Neuronal stem cell (in vitro differentiated cells): ENCODE results near the gene DGKG.

ENCODE experiments used
- DNase-seq: peaks from one replicate; pipeline ENCODE4 v3.0.0-alpha.2; 2013; ENCODE audit warnings: low spot score
- H2AFZ ChIP-seq: one replicate; pipeline ENCODE4 v1.6.1; 2013; ENCODE audit warnings: mild to moderate bottlenecking, low read length, inconsistent platforms
- H2AK5ac ChIP-seq: 2 replicates; pipeline ENCODE4 v1.6.1; 2013; ENCODE audit warnings: low read depth, mild to moderate bottlenecking, inconsistent platforms, low read length, moderate library complexity, mixed read lengths
- H2BK120ac ChIP-seq: 2 replicates; pipeline ENCODE4 v1.6.1; 2013; ENCODE audit warnings: low read depth, mild to moderate bottlenecking, inconsistent platforms, low read length, moderate library complexity, mixed read lengths
- H2BK12ac ChIP-seq: one replicate; pipeline ENCODE4 v1.6.1; 2013; ENCODE audit warnings: low read length, inconsistent platforms
- H2BK15ac ChIP-seq: 2 replicates; pipeline ENCODE4 v1.6.1; 2013; ENCODE audit warnings: mild to moderate bottlenecking, low read length, inconsistent platforms, mixed read lengths
- H2BK5ac ChIP-seq: one replicate; pipeline ENCODE4 v1.6.1; 2013; ENCODE audit warnings: inconsistent platforms, mild to moderate bottlenecking, low read length, moderate library complexity
- H3K14ac ChIP-seq: one replicate; pipeline ENCODE4 v1.6.1; 2013; ENCODE audit warnings: low read length, inconsistent platforms
- H3K18ac ChIP-seq: 2 replicates; pipeline ENCODE4 v1.6.1; 2013; ENCODE audit warnings: low read length, inconsistent platforms
- H3K23ac ChIP-seq: 2 replicates; pipeline ENCODE4 v1.6.1; 2013; ENCODE audit warnings: low read depth, mild to moderate bottlenecking, mixed read lengths, low read length, inconsistent platforms; ENCODE audit not compliant: poor library complexity
- H3K27ac ChIP-seq: replicated peaks from 3 replicates; pipeline ENCODE4 v1.5.1; 2013; ENCODE audit warnings: low read length, inconsistent platforms
- H3K27me3 ChIP-seq, 3 experiments: 2 replicates each; pipeline ENCODE4 v1.6.1; 2013; ENCODE audit warnings: low read length in 3 of 3, mild to moderate bottlenecking in 2 of 3, inconsistent platforms in 1 of 3, low read depth in 1 of 3, mixed read lengths in 1 of 3, moderate library complexity in 1 of 3; ENCODE audit not compliant: control insufficient read depth in 3 of 3, insufficient read depth in 3 of 3
- H3K36me3 ChIP-seq, 2 donors: replicated peaks in 1 of 2; 2 replicates each; pipeline ENCODE4 v1.6.1; 2013; ENCODE audit warnings: low read length in 2 of 2; ENCODE audit not compliant: control insufficient read depth in 2 of 2, insufficient read depth in 2 of 2
- H3K4ac ChIP-seq: 2 replicates; pipeline ENCODE4 v1.6.1; 2013; ENCODE audit warnings: inconsistent platforms, mild to moderate bottlenecking, low read length, moderate library complexity
- H3K4me1 ChIP-seq, 2 donors: 1 replicate in 1 of 2; 2 replicates in 1 of 2; pipeline ENCODE4 v1.6.1; 2013; ENCODE audit warnings: low read length in 2 of 2, low read depth in 1 of 2; ENCODE audit not compliant: control insufficient read depth in 2 of 2, insufficient read depth in 1 of 2
- H3K4me2 ChIP-seq: one replicate; pipeline ENCODE4 v1.6.1; 2013; ENCODE audit warnings: mild to moderate bottlenecking, low read length, inconsistent platforms; ENCODE audit not compliant: insufficient read depth, poor library complexity, severe bottlenecking
- H3K4me3 ChIP-seq, 2 donors: 2 replicates each; pipeline ENCODE4 v1.5.1; 2013; ENCODE audit warnings: low read length in 2 of 2, mild to moderate bottlenecking in 2 of 2, inconsistent platforms in 1 of 2, moderate library complexity in 1 of 2
- H3K79me1 ChIP-seq: one replicate; pipeline ENCODE4 v1.6.1; 2013; ENCODE audit warnings: low read depth, mild to moderate bottlenecking, inconsistent platforms, low read length, moderate library complexity
- H3K9ac ChIP-seq: one replicate; pipeline ENCODE4 v1.6.1; 2013; ENCODE audit warnings: mild to moderate bottlenecking, low read depth, low read length, inconsistent platforms; ENCODE audit not compliant: poor library complexity
- H3K9me3 ChIP-seq, 2 donors: replicated peaks in 1 of 2; 2 replicates each; pipeline versions ENCODE3 to v1.6.1; 2013; ENCODE audit warnings: low read length in 2 of 2, mild to moderate bottlenecking in 2 of 2, inconsistent platforms in 1 of 2, low read depth in 1 of 2, mixed read lengths in 1 of 2, moderate library complexity in 1 of 2; ENCODE audit not compliant: control insufficient read depth in 2 of 2, insufficient read depth in 1 of 2
- H4K8ac ChIP-seq: one replicate; pipeline ENCODE4 v1.6.1; 2013; ENCODE audit warnings: low read depth, mild to moderate bottlenecking, inconsistent platforms, low read length, moderate library complexity
- H4K91ac ChIP-seq: one replicate; pipeline ENCODE4 v1.6.1; 2013; ENCODE audit warnings: low read length, low read depth, mild to moderate bottlenecking, inconsistent platforms; ENCODE audit not compliant: poor library complexity
- WGBS, 2 donors: extraction: QIAGEN DNeasy Blood & Tissue Kit; methylation state at CpG; one replicate each; pipeline ENCODE4 v1.1.7; 2013; ENCODE audit warnings: missing lambda C conversion rate in 2 of 2, mixed read lengths in 1 of 2; ENCODE audit not compliant: insufficient read length in 2 of 2, insufficient replicate concordance in 1 of 2; ENCODE audit errors: extremely low coverage in 2 of 2; 5-methylcytosine and 5-hydroxymethylcytosine counted together

Gene DGKG

GRCh38 chr3:186320862-186321568, 41.0 kb downstream of the DGKG start:
- no peak for DNase-seq
- Histone ChIP-seq H4K8ac (no peak overlapping the region), H3K9me3 (no peaks in the 10 kb centered on the region), H3K14ac (no peak overlapping the region), H3K9ac (no peak overlapping the region), H3K4me1 (no peaks in the 10 kb centered on the region), H2AK5ac (no peak overlapping the region), H3K27ac (no peak overlapping the region), H3K4me2 (no peak overlapping the region), H3K4me3 (no peak overlapping the region), H3K36me3 (no peaks in the 10 kb centered on the region), H3K27me3 (no peaks in the 10 kb centered on the region), H3K79me1 (no peaks in the 10 kb centered on the region), H3K18ac (no peak overlapping the region), H3K23ac (no peak overlapping the region), H2BK5ac (no peak overlapping the region), H2BK12ac (no peak overlapping the region), H2AFZ (no peak overlapping the region), H2BK15ac (no peak overlapping the region), H3K4ac (no peak overlapping the region), H2BK120ac (no peak overlapping the region), H4K91ac (no peak overlapping the region)
- no CpG with 5 or more reads among the region's 4 CpGs for WGBS, 2 donors

GRCh38 chr3:186319945-186320344, 42.1 kb downstream of the DGKG start:
- Histone ChIP-seq H2BK15ac (no peak overlapping the region), H3K9ac (no peak overlapping the region), H3K27me3 (peaks cover 0 to 3% (median 0%) of the 10 kb centered on the region in 3 experiments), H3K4ac (no peak overlapping the region), H4K91ac (no peak overlapping the region), H3K27ac (no peak overlapping the region), H3K4me3 (no peak overlapping the region), H3K79me1 (no peaks in the 10 kb centered on the region), H3K4me1 (no peaks in the 10 kb centered on the region), H3K14ac (no peak overlapping the region), H2BK5ac (no peak overlapping the region), H4K8ac (no peak overlapping the region), H2BK12ac (no peak overlapping the region), H3K4me2 (no peak overlapping the region), H2AK5ac (no peak overlapping the region), H3K9me3 (no peaks in the 10 kb centered on the region), H3K36me3 (no peaks in the 10 kb centered on the region), H2AFZ (no peak overlapping the region), H3K18ac (no peak overlapping the region), H2BK120ac (no peak overlapping the region), H3K23ac (no peak overlapping the region)
- DNase-seq: no peak
- WGBS, 2 donors: no CpG with 5 or more reads among the region's 7 CpGs

DNA sequence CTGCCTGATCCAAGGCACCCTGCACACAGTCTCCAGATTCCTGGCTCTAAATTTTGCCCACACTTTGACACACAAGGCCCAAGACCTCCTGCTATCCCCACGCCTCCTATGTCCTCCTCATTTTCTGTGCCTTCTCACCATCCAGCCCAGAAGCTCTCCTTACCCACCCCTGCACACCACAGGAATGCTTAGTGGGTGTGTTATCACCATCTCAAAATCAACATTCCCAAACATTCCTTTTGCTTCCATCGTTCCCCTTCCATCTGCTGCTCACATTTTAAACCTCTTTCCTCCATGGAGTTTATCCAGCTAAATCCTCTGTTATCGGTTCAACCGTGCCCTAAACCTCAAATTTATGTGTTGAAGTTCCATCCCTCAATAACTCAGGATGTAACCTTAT, 43.9 kb downstream of the DGKG start:
- no peaks in the 10 kb centered on the region for H3K4me1 ChIP-seq
- no peak overlapping the region for H2BK15ac ChIP-seq
- no peaks in the 10 kb centered on the region for H3K79me1 ChIP-seq
- H2AFZ ChIP-seq: no peak overlapping the region
- peak overlapping the region; percentile 14 for H3K14ac ChIP-seq
- no peaks in the 10 kb centered on the region for H3K36me3 ChIP-seq
- H3K9ac ChIP-seq: no peak overlapping the region
- H3K27me3 ChIP-seq: peaks cover 0 to 3% (median 0%) of the 10 kb centered on the region in 3 experiments
- H3K4ac ChIP-seq: no peak overlapping the region
- 100% methylated on average over 1 of the region's 4 CpGs; no CpG with 5 or more reads in 1 of the 2 donors for WGBS, 2 donors
- H3K27ac ChIP-seq: no peak overlapping the region
- no peak overlapping the region for H2AK5ac ChIP-seq
- no peak overlapping the region for H2BK5ac ChIP-seq
- no peak overlapping the region for H3K18ac ChIP-seq
- no peak overlapping the region for H3K4me3 ChIP-seq
- no peak overlapping the region for H2BK12ac ChIP-seq
- H3K23ac ChIP-seq: no peak overlapping the region
- no peaks in the 10 kb centered on the region for H3K9me3 ChIP-seq
- H3K4me2 ChIP-seq: no peak overlapping the region
- H2BK120ac ChIP-seq: no peak overlapping the region
- H4K91ac ChIP-seq: no peak overlapping the region
- H4K8ac ChIP-seq: no peak overlapping the region
- no peak for DNase-seq

DNA sequence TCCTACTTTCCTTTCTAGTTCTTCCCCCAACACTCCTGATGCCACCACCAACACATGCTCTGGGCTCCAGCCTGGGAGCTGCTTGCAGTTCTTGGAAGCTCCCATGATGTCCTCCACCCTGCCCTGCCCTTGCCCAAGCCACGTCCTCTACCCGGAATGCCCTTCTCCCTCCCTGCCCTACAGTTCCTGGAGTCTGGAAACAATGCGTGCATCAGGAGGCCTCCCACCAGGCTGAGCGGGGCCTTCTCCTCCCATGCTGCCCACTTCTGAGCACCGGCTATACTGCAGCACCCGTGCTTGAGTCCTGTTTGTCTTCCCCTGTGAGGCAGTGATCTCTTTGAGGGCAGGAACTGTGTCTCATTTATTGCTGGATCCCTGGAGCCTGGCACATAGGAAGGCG, 44.6 kb downstream of the DGKG start:
- peak overlapping the region; percentile 67 for H4K8ac ChIP-seq
- no peak overlapping the region for H3K23ac ChIP-seq
- no peak overlapping the region for H3K4me2 ChIP-seq
- no peak overlapping the region for H3K14ac ChIP-seq
- no peaks in the 10 kb centered on the region for H3K79me1 ChIP-seq
- no peaks in the 10 kb centered on the region for H3K9me3 ChIP-seq
- no CpG with 5 or more reads among the region's 7 CpGs for WGBS, 2 donors
- H3K4me1 ChIP-seq: no peaks in the 10 kb centered on the region
- no peak for DNase-seq
- H3K27ac ChIP-seq: no peak overlapping the region
- no peaks in the 10 kb centered on the region for H3K36me3 ChIP-seq
- H2BK120ac ChIP-seq: no peak overlapping the region
- H3K27me3 ChIP-seq: peaks cover 0 to 3% (median 0%) of the 10 kb centered on the region in 3 experiments
- no peak overlapping the region for H3K4me3 ChIP-seq
- H4K91ac ChIP-seq: no peak overlapping the region
- no peak overlapping the region for H2BK5ac ChIP-seq
- H3K18ac ChIP-seq: no peak overlapping the region
- no peak overlapping the region for H3K9ac ChIP-seq
- peak overlapping the region; percentile 12 for H2BK12ac ChIP-seq
- H2AFZ ChIP-seq: no peak overlapping the region
- H3K4ac ChIP-seq: no peak overlapping the region
- H2AK5ac ChIP-seq: no peak overlapping the region
- H2BK15ac ChIP-seq: no peak overlapping the region
